AG10803 (cell line): ENCODE data around the gene IRF4.

Experiments used
- DNase-seq: peaks from one replicate; pipeline ENCODE4 v3.0.0; 2010; ENCODE audit warnings: low read depth
- H3K4me3 ChIP-seq: 2 replicates; pipeline ENCODE4 v1.5.1; 2011; ENCODE audit warnings: mild to moderate bottlenecking, low read length, control low read depth
- TF ChIP-seq, protein P1 (sequence below): conservative IDR thresholded peaks from 2 replicates; pipeline ENCODE4 v1.5.1; 2011; ENCODE audit warnings: mild to moderate bottlenecking, low read length, control low read depth, inconsistent platforms

Gene IRF4

GRCh38 chr6:428047-428603 lies 36.6 kb downstream of the IRF4 start:
- H3K4me3 ChIP-seq = no peak overlapping the region
- TF ChIP-seq, protein P1, sequence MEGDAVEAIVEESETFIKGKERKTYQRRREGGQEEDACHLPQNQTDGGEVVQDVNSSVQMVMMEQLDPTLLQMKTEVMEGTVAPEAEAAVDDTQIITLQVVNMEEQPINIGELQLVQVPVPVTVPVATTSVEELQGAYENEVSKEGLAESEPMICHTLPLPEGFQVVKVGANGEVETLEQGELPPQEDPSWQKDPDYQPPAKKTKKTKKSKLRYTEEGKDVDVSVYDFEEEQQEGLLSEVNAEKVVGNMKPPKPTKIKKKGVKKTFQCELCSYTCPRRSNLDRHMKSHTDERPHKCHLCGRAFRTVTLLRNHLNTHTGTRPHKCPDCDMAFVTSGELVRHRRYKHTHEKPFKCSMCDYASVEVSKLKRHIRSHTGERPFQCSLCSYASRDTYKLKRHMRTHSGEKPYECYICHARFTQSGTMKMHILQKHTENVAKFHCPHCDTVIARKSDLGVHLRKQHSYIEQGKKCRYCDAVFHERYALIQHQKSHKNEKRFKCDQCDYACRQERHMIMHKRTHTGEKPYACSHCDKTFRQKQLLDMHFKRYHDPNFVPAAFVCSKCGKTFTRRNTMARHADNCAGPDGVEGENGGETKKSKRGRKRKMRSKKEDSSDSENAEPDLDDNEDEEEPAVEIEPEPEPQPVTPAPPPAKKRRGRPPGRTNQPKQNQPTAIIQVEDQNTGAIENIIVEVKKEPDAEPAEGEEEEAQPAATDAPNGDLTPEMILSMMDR = no peak
- no peak for DNase-seq

DNA sequence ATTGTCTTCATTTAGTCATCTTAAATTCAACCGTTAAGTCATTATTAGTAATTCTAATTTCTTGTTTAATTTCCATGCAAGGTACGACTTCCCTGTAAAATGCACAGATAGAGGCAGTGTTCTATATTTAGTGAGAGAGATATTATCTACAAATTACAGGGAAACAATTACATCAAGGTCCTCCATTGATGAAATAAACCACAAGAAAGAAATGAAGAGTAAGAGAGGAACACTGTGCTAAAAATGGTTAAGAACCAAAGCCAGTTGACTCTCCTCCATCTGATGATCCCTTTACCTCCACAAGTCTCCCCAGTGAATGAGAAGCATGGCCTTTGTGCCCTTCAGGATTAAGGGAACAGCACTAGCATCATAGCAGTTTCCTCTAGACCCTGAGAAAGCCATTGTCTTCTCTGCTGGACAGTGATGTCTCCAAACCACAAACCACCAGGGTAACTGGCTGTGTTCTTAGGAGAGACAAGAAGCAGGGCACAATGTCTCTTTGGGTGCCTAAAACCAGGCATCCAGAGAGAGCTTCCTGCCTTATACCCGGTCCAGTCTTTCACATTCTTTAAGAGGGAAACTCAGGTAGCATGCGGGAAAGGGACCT lies 38.1 kb downstream of the IRF4 start:
- TF ChIP-seq, protein P1 = no peak
- H3K4me3 ChIP-seq = no peak overlapping the region
- DNase-seq = no peak

DNA sequence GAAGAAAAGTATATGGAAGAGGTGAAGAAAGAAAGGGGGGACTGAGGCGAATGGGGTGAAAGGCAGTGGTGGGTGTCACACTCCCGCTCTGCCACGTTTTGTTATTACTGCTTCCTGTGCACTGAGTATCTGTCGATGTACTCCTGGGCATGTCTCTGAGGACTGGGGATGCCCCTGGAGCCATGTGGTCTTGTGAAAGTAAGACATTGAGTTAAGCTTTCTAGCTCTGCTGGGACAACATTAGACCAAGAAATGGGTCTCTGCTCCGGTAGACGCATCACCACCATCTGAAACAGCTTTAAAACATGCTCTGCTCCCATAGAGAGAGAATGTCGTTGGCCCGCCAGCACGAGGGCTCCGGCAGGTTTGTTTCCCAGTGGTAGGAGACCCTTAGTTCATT lies 40.0 kb downstream of the IRF4 start:
- no peak for DNase-seq
- H3K4me3 ChIP-seq = no peak overlapping the region
- TF ChIP-seq, protein P1 = no peak

- H3K4me3 ChIP-seq = no peak overlapping the region
- no peak for DNase-seq
- TF ChIP-seq, protein P1 = no peak
These were observed 40.4 kb downstream of the IRF4 start for GRCh38 chr6:431986-432385.

GRCh38 chr6:434051-434705 lies 42.6 kb downstream of the IRF4 start:
- no peak overlapping the region for H3K4me3 ChIP-seq
- TF ChIP-seq, protein P1 = no peak
- DNase-seq = no peak

DNA sequence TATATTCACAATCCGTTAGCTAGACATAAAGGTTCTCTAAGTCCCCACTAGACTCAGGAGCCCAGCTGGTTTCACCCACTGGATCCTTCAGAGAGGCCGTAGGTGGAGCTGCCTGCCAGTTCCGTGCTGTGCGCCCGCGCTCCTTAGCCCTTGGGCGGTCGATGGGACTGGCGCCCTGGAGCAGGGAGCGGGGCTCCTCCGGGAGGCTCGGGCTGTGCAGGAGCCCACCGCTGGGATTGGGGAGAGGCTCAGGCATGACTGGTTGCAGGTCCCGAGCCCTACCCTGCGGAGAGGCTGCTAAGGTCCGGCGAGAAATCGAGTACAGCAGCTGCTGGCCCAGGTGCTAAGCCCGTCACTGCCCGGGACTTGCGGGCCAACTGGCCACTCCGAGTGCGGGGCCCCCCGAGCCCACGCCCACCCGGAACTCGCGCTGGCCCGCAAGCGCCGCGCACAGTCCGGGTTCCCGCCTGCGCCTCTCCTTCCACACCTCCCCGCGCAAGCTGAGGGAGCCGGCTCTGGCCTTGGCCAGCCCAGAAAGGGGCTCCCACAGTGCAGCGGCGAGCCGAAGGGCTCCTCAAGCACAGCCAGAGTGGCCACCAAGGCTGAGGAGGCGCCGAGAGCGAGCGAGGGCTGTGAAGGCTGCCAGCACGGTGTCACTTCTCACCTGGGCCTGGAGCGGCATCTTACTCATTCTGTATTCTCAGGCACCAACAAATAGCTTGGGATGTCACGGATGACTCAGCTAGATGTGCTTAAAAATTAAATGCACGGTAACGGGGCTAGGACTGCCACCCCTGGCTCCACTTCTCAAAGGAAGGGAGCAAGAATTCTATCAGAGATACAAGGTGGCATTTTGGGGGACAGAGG lies 44.1 kb downstream of the IRF4 start:
- TF ChIP-seq, protein P1 = no peak
- H3K4me3 ChIP-seq = no peak overlapping the region
- DNase-seq = no peak
